A549 (cell line): ENCODE measurements around the gene POC1B. TPM values are rescaled to one million over a fixed set of nuclear protein-coding genes. Genes with fewer than 3 reads are reported as not detected.

Experiments used
- ATAC-seq, 2 experiments: fragments of 200-7000 bp in 1 of 2; fragments of >200 bp in 1 of 2; cut with Nextera tagmentation in 1 of 2; cut with Tn5 transposase in 1 of 2; 3 replicates each; pipeline versions ENCODE4 v1.8.0 to v1.9.1; 2018 to 2020; ENCODE audit warnings: mild to moderate bottlenecking in 1 of 2, moderate library complexity in 1 of 2
- CTCF ChIA-PET: fragments of 300-600 bp; sonication (Branson Sonifier 250); formaldehyde crosslinking; extraction: SDS; loops from one replicate; lab custom pipeline; 2021; ENCODE audit warnings: antibody characterized with exemption, inconsistent platforms; lab: Yijun Ruan, JAX
- POLR2A ChIA-PET: fragments of 350-600 bp; formaldehyde crosslinking; extraction: SDS; loops from one replicate; lab custom pipeline; 2021; ENCODE audit warnings: antibody characterized with exemption, inconsistent platforms; lab: Yijun Ruan, JAX
- DNase-seq, 2 experiments: peaks; one replicate each; pipeline versions ENCODE4 v3.0.0 to v3.0.0-alpha.2; 2011 to 2016; ENCODE audit warnings: low read depth in 1 of 2, low spot score in 1 of 2
- FAIRE-seq: peaks from 2 replicates; lab custom pipeline; 2011; peaks lifted over from hg19 to GRCh38; lab: Jason Lieb, UNC
- H3K27ac ChIP-seq, 2 experiments: fragments of >200 bp; sonication (Bioruptor Twin); formaldehyde crosslinking; 3 replicates each; pipeline ENCODE4 v1.5.1; 2016 to 2017
- H3K4me1 ChIP-seq: fragments of >200 bp; sonication (Bioruptor Twin); formaldehyde crosslinking; 3 replicates; pipeline ENCODE4 v1.6.1; 2016
- H3K4me2 ChIP-seq: fragments of >200 bp; sonication (Bioruptor Twin); formaldehyde crosslinking; 3 replicates; pipeline ENCODE4 v1.6.1; 2016
- H3K4me3 ChIP-seq: fragments of >200 bp; sonication (Bioruptor Twin); formaldehyde crosslinking; 3 replicates; pipeline ENCODE4 v1.5.1; 2016
- H3K9me3 ChIP-seq: fragments of >200 bp; sonication (Bioruptor Twin); formaldehyde crosslinking; 3 replicates; pipeline ENCODE4 v1.6.1; 2016
- CEBPB ChIP-seq, 2 experiments: fragments of >200 bp in 1 of 2; sonication (Bioruptor Twin) in 1 of 2; formaldehyde crosslinking in 1 of 2; IDR thresholded peaks; 2 replicates each; pipeline ENCODE4 v1.6.1; 2012 to 2016
- CHD4 ChIP-seq: fragments of 200-600 bp; sonication (generic); IDR thresholded peaks from 2 replicates; pipeline ENCODE4 v1.6.1; 2016; ENCODE audit warnings: antibody characterized with exemption, mild to moderate bottlenecking, borderline replicate concordance
- E2F6 ChIP-seq: IDR thresholded peaks from 2 replicates; pipeline ENCODE4 v1.6.1; 2012; ENCODE audit warnings: low read depth, borderline replicate concordance
- FOSB ChIP-seq: fragments of 250-450 bp; sonication (Bioruptor Pico); IDR thresholded peaks from 2 replicates; pipeline ENCODE4 v1.5.0; 2020; ENCODE audit warnings: mild to moderate bottlenecking, moderate library complexity
- HDAC2 ChIP-seq: fragments of 200-600 bp; sonication (generic); IDR thresholded peaks from 2 replicates; pipeline ENCODE4 v1.6.1; 2016
- HMGXB4 ChIP-seq: fragments of 250-450 bp; sonication (Bioruptor Pico); IDR thresholded peaks from 2 replicates; pipeline ENCODE4 v1.5.0; 2021; ENCODE audit warnings: mild to moderate bottlenecking, moderate library complexity, borderline replicate concordance
- HOXB13 ChIP-seq: fragments of 250-450 bp; sonication (Bioruptor Pico); IDR thresholded peaks from 2 replicates; pipeline ENCODE4 v1.5.0; 2020; ENCODE audit warnings: low read depth, mild to moderate bottlenecking, moderate library complexity
- JUNB ChIP-seq: fragments of >200 bp; sonication (Bioruptor Twin); formaldehyde crosslinking; IDR thresholded peaks from 2 replicates; pipeline ENCODE4 v1.6.1; 2016
- MAZ ChIP-seq: fragments of 150-350 bp; IDR thresholded peaks from 2 replicates; pipeline ENCODE4 v1.6.1; 2014; ENCODE audit warnings: antibody characterized with exemption, low read depth, low read length, borderline replicate concordance
- MYC ChIP-seq: IDR thresholded peaks from 2 replicates; pipeline ENCODE4 v1.6.1; 2012; ENCODE audit warnings: mild to moderate bottlenecking, inconsistent platforms, low read length, improper control_type of control experiment, borderline replicate concordance
- PBX3 ChIP-seq: IDR thresholded peaks from 2 replicates; pipeline ENCODE4 v1.6.1; 2012
- PHF8 ChIP-seq: fragments of 200-600 bp; sonication (generic); IDR thresholded peaks from 2 replicates; pipeline ENCODE4 v1.6.1; 2016; ENCODE audit warnings: low read depth, mild to moderate bottlenecking, antibody characterized with exemption, moderate library complexity, borderline replicate concordance
- RCOR1 ChIP-seq: fragments of 150-350 bp; IDR thresholded peaks from 2 replicates; pipeline ENCODE4 v1.6.1; 2014; ENCODE audit warnings: antibody characterized with exemption, low read length, low read depth
- RNF2 ChIP-seq: fragments of 200-600 bp; sonication (generic); IDR thresholded peaks from 2 replicates; pipeline ENCODE4 v1.6.1; 2016; ENCODE audit warnings: low read depth, mild to moderate bottlenecking, antibody characterized with exemption, moderate library complexity, borderline replicate concordance
- TFCP2L1 ChIP-seq: fragments of 250-450 bp; sonication (Bioruptor Pico); IDR thresholded peaks from 2 replicates; pipeline ENCODE4 v1.5.0; 2021; ENCODE audit warnings: mild to moderate bottlenecking
- USF2 ChIP-seq: fragments of 450-650 bp; IDR thresholded peaks from 2 replicates; pipeline ENCODE4 v1.6.1; 2014; ENCODE audit warnings: antibody characterized with exemption
- WGBS: methylation state at CpG from one replicate; pipeline ENCODE4 v1.1.6; 2017; ENCODE audit errors: missing lambda C conversion rate; 5-methylcytosine and 5-hydroxymethylcytosine counted together
- polyA plus RNA-seq, 4 experiments: library from polyadenylated mRNA; depleted of rRNA in 3 of 4; stranded (reverse); fragments of >200 nt; fragmentation: RNase III in 1 of 4; extraction: RNeasy Plus Mini Kit Qiagen cat#74134 plus additional on column Dnase treatment in 1 of 4; gene quantifications; 2 replicates in 3 of 4; 3 replicates in 1 of 4; pipeline ENCODE4 v1.2.3, GENCODE V29; 2011 to 2017

Gene POC1B
- polyA plus RNA-seq, 2 of the 4 experiments (the other 2 are of a cell fraction), result 10.8 to 38.6 TPM

- ChIA-PET CTCF (no interaction called here), POLR2A (no interaction called here)
- FAIRE-seq (no peak), DNase-seq (no peak), ATAC-seq (peak in 1 of 2 experiments; percentile 27; a peak in 2 of 6 replicates)
- no peak overlapping the region for H3K4me3 ChIP-seq
- WGBS, result 66% methylated on average over 8 of the region's 8 CpGs
- H3K4me2 ChIP-seq, result peak overlapping the region; percentile 20; the same call in 1 of the 3 replicates
- no peaks in the 10 kb centered on the region for H3K9me3 ChIP-seq
- peak overlapping the region in 1 of 2 experiments; percentile 4; a peak in 1 of 6 replicates for H3K27ac ChIP-seq
- TF ChIP-seq FOSB (CRISPR knock-in tag) (no peak), CHD4 (no peak), MAZ (no peak), CEBPB (IDR thresholded peaks at IDR 0.05) (peak; percentile 64 to 77; a peak in 3 of 4 replicates)
- H3K4me1 ChIP-seq, result peaks cover 28% of the 10 kb centered on the region
These were observed 141.6 kb downstream of the POC1B start for GRCh38 chr12:89384050-89384758.

- Histone ChIP-seq H3K27ac (no peak overlapping the region), H3K9me3 (no peaks in the 10 kb centered on the region), H3K4me3 (no peak overlapping the region), H3K4me2 (no peak overlapping the region), H3K4me1 (peaks cover 32% of the 10 kb centered on the region)
- ATAC-seq, result peak in 1 of 2 experiments; percentile 35; a peak in 2 of 6 replicates
- ChIA-PET POLR2A (no interaction called here), CTCF (no interaction called here)
- DNase-seq, result no peak
- FAIRE-seq, result no peak
- WGBS, result 93% methylated on average over 6 of the region's 6 CpGs
- TF ChIP-seq PHF8, result no peak
- TF ChIP-seq HOXB13 (CRISPR knock-in tag), result no peak
- TF ChIP-seq USF2, result no peak
- TF ChIP-seq HDAC2, result no peak
- TF ChIP-seq JUNB, result no peak
- TF ChIP-seq TFCP2L1 (CRISPR knock-in tag), result no peak
- no peak for TF ChIP-seq MYC
- TF ChIP-seq CEBPB (IDR thresholded peaks at IDR 0.05), result no peak
- TF ChIP-seq RNF2, result no peak
- TF ChIP-seq FOSB (CRISPR knock-in tag), result no peak
- TF ChIP-seq E2F6, result no peak
- no peak for TF ChIP-seq HMGXB4 (CRISPR knock-in tag)
- TF ChIP-seq PBX3, result no peak
- TF ChIP-seq RCOR1, result no peak
These were observed 142.4 kb downstream of the POC1B start for GRCh38 chr12:89383235-89384049.
